ENCODE measurements around the gene TBC1D26.
"Not testable (repeated sequence)": the region's sequence is repeated elsewhere in the genome, so short reads cannot be mapped to it uniquely, and the experiment has no call there.

TBC1D26 gene

DNA sequence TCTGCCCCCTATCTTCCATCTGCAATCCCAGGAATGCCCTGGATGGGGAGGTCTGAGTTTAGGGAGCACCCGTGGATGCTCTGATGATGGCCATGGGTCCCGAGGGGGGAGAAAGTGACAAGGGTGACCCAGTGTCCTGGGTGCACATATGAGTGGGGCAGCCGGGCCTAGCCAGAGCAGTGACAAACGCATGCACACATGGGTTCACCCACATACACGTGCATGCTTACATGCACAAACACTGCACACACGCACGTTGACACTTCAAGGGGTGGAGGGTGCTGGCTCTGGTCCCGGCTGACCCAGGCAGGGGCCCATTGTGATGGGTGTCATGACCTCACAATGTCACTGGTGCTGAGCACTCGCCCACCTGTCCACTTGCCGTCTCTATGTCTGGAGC, at the start of gene TBC1D26:
TBC1D26 (plus strand) TSS at position 384 of the 400 bp plus-strand sequence. CDS start 3,066 bp downstream, outside the sequence.
- DNase-seq (ENCODE audit: low read depth in 2 of 2) = not testable (repeated sequence)

DNA sequence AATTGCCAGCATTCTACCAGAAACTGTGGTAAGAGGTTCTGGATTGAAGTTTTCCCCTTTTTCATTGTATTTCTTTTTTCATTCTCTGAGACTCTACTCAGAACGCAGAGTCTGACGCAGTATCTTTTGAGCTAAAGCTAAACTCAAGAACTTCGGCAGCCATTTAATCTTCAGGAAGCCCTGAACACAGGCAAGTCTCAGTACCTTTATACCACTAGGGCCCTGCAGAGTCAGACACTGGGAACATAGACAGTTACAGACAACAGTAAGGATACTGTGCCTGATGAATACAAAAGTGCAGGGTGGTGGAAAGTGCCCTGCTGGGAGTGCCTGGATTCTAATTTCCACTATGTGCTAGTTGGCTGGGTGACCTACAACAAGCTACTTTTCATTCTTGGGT, 48.9 kb upstream of the TBC1D26 start:
- DNase-seq (ENCODE audit: low read depth in 2 of 2) = not testable (repeated sequence)

DNA sequence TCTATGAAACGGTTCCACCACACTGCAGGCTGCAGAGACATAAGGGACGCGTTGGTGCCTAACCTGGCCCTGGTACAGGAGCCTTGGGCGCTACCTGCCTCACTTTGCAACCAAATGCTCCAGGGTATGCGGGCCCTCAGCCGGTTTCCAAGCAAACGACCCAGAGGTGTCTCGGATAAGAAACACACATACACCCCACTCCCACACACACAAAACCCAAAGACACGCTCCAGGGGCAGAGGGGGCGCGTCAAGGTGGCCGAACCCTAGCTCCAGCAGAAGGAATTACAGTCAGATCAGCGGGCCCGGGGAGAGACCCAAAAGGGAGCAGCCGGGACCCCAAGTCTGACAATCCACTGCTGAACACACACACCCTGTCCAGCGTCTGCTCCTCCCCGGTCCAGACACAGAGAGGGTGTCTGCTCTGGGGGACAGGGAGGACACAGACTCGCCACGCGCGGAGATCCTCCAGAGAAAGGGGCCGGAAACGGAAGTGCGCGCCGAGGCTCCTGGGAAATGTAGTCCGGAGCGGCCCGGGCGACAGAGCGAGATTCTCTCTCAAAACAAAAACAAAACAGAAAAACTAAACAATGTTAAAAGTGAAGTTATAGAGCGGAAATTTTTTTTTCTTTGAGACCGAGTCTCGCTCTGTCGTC, 48.1 kb upstream of the TBC1D26 start, which contains the start of gene TRIM16:
TRIM16 (minus strand) TSS at position 488 of the 655 bp plus-strand sequence. CDS start 32,702 bp downstream, outside the sequence.
- DNase-seq (ENCODE audit: low read depth in 2 of 2) = peak; percentile 59

DNA sequence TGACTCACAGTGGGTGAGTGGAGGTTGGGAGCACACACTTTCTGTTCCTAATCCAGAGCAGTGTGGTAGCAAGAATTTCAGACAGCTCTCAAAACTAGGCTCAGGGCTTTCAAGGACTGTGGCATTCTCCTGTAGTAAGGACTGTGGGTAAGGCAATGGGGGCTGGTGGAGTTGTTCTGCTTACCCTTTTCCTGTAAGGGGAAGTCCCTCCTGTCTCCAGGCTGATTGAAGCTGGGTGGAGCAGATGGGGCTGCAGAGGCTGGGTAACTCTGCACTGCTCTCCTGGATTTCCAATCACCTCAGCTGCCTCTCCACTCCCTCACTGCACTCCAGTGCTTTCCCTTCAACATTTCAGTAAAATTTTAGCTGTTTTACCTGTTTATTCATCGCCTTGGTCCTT, 44.6 kb upstream of the TBC1D26 start:
- not testable (repeated sequence) for DNase-seq (ENCODE audit: low read depth in 2 of 2)

DNA sequence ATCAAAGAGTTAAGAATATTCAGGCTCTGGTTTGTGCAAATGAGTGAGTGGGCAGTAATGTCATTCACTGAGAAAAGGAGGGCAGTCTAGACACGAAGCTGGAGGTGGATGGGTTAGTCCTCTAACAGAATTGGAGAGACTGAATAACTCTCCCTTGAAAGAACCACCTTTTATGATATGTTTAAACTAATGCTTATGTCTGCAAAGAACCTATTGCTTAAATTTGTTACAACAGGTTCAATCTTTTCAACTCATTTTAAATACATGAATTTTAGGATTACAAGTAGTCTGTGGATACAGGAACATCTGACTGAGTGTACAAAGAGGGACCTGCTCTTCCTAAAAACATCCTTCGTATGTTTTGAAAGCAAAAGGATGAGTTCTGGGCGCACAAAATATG, 33.1 kb upstream of the TBC1D26 start:
- not testable (repeated sequence) for DNase-seq (ENCODE audit: low read depth in 2 of 2)

DNA sequence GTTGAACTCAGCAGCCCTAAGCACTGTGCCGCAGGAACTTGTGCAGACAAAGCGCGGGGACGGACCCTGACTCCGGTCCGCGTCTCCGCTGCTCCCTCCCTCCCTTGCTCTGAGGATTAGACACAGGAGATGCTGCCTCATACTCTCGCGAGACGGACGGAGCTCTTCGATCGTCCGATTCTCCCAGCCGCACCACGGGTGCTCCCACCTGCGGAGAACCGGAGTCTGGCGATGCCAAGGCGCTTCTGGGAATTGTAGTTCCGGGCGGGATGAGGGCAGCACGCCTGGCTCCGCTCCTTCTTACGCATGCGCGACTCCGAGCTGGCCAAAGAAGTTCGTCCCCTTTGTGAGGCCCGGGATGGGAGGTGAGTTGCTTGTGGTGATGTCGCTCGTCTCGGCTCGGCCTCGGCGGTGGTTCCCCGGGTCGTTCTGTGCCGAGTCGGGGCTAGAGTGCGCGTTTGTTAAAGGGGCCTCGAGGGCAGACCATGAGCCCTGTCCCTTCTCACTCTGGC, 32.6 kb upstream of the TBC1D26 start, which contains the start of gene ZNF286A:
ZNF286A (plus strand) TSS at position 340 of the 512 bp plus-strand sequence. CDS start 578 bp downstream, outside the sequence.
- DNase-seq (ENCODE audit: low read depth in 2 of 2) = peak; percentile 73 to 85

DNA sequence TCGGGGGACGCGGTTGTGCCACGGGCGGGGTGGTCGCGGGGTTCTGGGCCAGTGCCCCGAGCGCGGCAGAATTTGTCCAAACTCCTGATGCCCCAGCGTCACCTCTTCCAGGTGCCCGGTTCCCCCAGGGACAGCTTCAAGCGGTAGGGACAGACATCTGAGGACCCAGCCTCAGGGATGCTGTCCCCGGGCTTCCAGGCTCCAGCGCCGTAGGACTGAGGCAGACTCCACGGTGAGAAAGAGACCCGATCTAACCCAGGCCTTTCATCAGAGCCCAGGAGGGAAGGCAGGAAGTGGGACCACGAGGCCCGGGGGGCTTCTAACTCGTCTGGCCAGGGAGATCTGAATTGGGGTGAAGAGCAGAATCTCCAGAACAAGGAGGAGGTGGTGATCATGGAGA, 32.1 kb upstream of the TBC1D26 start:
- not testable (repeated sequence) for DNase-seq (ENCODE audit: low read depth in 2 of 2)

DNA sequence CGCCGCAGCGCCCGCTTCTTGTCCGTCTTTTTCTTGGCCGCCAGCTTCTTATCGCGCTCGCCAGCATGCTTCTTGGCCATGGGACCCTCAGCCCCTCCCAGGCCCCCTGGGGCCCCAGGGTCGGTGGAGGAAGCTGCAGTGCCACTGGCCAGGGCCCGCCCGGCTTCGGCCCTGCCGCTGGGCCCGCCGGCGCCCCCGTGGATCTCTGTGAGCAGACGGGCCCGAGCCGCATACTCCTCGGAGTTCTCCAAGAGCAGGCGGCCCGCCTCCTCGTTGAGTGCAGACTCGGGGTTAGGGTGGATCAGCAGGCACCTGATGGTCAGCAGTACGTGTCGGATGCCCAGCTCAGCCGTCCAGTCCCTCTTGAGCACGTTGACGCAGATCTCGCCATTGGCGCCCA, 27.8 kb upstream of the TBC1D26 start:
- not testable (repeated sequence) for DNase-seq (ENCODE audit: low read depth in 2 of 2)

DNA sequence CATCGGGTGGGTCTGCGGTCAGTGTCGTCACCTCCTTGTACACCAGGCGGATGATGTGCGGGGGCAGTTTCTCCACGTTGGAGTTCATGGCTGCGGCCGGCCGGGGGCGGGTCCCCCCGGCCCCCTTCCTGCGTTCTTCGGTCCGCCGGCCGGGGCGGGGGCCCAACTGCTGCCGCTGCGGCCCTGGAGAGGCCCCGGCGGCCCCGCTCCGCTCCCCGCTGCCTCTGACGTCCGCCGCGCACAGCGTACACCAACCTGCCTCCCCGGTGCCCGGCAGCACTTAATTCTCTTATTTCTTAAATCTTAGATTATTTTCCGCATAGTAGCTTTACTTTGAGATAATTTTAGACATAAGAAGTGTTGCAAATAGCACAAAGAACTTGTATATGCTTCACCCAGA, 27.3 kb upstream of the TBC1D26 start:
- not testable (repeated sequence) for DNase-seq (ENCODE audit: low read depth in 2 of 2)

DNA sequence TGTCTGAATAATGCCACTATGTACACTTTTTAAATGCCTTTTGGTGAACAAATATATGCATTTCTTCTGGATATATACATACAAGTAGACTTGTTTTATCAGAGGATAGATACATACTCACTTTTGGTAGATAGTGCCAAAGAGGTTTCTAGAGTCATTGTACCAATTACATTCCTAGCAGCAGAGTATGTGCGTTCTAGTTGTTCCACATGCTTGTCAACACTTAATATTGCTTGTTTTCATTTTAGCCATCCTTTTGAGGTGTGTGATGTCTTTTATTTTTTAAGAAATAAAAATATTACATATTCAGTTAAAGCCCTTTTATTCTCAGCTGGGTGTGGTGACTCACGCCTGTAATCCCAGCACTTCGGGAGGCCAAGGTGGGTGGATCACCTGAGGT, 23.2 kb upstream of the TBC1D26 start:
- DNase-seq (ENCODE audit: low read depth in 2 of 2) = not testable (repeated sequence)

DNA sequence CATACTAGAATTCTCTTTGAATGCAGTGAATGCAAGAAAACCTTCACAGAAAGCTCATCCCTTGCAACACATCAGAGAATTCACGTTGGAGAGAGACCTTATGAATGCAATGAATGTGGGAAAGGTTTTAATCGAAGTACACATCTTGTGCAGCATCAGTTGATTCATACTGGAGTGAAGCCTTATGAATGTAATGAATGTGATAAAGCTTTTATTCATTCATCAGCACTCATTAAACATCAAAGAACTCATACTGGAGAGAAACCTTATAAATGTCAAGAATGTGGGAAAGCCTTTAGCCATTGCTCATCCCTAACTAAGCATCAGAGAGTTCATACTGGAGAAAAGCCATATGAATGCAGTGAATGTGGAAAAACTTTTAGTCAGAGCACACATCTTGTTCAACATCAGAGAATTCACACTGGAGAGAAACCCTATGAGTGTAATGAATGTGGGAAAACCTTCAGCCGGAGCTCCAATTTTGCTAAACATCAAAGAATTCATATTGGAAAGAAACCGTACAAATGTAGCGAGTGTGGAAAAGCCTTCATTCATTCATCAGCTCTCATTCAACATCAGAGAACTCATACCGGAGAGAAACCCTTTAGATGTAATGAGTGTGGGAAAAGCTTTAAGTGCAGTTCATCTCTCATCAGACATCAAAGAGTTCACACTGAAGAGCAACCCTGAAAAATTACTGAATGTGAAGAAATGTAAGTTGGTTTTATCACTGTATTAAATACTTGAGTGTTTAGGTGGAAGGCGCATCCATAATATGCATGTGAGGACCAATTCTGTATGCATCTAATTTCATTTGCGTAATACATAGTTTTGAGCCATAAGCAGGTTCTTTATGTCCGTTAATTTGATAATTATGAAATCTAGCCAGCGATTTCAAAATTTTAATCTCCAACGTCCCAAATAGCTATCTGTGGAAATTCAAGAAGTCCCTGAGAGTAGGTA, 15.2 kb upstream of the TBC1D26 start:
- DNase-seq (ENCODE audit: low read depth in 2 of 2) = not testable (repeated sequence)

DNA sequence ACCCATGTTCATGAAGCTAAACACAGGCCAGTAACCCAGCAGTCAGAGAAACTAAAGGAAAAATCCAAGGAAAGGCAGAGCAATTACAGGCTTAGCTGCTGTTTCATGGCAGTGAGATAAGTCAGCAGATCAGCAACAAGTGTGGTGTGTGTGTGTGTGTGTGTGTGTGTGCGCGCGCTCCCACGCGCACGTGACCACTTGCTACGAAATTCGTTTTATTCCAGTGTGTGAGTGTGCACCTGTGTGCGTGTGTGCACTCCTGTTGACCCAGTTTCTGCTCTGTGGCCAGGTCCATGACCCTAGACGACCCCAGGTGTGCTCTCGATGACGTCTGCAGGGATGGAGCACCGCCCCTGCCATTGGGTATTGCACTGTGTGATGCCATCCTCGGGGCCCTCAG, 1.5 kb upstream of the TBC1D26 start:
- DNase-seq (ENCODE audit: low read depth in 2 of 2) = not testable (repeated sequence)

DNA sequence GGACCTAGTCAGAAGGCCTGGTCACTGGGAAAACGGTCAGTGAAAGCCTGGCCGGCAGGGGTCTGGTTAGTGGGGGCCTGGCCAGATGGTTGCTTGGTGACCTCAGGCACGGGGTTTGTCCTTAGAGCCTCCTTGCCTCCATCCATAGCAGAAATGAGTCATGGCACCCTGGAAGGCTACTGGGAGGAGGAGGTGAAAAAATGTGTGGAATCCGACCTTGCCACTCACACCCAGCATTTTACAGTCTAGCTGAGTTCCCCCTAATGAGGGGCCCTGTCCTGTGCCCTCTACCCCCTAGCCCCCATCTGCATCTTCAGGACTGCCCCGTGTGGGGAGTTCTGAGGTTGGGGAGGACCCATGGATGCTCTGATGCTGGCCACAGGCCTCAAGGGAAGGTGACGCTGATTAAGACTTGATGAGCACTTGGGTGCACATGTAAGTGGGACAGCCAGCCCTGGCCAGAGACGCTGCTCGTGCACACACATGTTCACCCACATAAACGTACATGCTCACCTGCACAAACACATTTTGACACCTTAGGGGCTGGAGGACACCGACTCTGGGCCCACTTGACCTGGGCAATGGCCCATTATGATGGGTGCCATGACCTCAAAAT, 1.2 kb downstream of the TBC1D26 start:
- not testable (repeated sequence) for DNase-seq (ENCODE audit: low read depth in 2 of 2)

DNA sequence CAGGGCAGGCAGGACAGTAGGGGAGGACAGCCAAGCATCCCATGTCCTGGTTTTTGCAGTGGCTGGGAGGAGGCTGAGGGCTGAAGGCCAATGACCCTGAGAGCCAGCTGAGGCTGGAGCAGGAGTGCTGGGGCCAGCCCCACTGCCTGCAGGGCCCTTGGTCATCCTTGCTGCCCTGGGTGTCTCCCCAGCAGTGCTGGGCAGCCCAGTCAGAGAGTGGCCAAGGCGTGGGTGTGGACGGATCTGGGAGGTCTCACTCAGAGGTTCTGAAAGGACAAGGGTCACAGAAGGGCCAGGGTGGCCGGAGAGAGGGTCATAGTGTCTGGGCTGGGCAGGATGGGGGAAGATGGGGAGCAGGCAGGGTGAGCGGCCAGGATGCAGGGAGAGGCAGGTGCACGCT, 4.5 kb downstream of the TBC1D26 start:
- not testable (repeated sequence) for DNase-seq (ENCODE audit: low read depth in 2 of 2)

DNA sequence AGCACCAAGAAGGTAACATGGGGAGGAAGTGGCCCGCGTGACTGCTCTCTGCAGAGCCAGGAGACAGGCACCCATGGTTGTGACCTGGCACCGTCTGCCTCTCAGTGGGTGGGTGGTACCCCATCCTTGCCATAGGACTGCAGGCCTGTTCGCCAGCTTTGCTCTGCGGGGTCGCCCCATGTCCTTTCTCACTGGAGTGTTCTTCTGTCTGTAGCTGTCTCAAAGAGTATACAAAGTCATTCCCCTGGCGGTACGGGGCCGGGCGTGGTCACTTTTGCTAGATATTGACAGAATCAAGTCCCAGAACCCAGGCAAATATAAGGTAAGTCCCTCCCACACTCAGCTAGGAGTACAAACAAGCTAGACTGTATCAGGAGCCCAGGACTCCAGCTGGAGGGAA, 6.0 kb downstream of the TBC1D26 start:
- DNase-seq (ENCODE audit: low read depth in 2 of 2) = no peak

DNA sequence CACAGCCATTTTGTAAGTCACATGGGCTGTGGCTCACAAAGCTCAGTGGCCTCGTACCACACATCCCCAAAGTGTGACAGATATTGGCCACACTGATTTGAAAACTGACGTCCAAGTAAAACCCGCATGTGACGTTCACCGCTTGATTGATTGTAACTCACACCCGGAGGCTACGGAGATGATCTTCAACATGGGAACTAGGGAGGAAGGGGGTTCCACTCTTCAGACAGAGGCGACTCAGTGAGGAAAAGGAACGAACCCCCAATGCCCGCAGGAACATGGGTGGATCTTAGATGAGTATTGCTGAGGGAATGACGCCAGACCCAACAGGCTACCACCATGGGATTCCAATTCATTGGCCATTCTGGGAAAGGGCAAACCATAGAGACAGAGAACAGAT, 7.2 kb downstream of the TBC1D26 start:
- not testable (repeated sequence) for DNase-seq (ENCODE audit: low read depth in 2 of 2)

DNA sequence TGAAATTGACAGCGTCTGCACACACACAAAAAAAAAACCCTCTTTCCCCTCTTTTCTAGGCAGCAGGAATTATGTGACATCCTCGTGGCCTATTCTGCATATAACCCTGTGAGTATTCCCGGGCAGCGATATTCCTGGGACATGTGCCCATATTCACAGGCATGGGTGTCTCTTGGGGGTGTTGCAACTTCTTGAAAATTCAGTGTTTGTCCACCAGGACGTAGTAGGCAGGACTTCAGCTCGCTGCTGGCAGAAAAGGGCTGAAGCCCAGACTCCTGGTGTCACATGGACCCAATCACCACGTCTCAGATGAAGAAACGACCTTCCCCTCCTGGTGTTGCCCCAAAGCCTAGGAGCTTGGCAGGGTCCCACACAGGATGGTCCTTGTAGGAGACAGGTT, 8.0 kb downstream of the TBC1D26 start:
- DNase-seq (ENCODE audit: low read depth in 2 of 2) = not testable (repeated sequence)

DNA sequence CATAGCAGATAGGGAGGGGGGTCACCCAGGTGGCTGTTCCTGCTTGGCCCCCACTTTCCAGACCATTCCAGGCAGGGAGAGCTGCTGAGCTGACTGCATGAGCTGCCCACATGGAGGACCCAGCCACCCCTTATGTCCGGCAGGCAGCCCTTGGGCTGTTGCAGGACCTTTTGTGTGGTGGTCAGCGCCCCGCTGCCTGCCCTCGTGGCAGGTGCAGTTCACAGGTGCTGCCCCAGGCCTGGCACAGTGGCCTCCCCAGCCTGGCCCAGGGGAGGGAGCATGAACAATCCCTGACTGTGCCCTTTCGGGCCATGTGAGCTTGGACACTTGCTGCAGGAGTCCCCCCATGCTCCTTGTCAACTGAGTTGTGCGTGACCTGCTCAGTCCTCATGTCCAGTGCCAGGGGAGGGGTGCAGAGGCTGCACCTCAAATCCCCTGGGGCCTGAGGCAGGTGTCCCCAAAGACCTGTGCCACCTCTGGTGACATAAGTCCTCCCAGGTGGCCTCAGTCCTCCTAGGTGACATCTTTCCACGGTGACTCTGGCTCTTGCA, 8.6 kb downstream of the TBC1D26 start:
- no peak for DNase-seq (ENCODE audit: low read depth in 2 of 2)

DNA sequence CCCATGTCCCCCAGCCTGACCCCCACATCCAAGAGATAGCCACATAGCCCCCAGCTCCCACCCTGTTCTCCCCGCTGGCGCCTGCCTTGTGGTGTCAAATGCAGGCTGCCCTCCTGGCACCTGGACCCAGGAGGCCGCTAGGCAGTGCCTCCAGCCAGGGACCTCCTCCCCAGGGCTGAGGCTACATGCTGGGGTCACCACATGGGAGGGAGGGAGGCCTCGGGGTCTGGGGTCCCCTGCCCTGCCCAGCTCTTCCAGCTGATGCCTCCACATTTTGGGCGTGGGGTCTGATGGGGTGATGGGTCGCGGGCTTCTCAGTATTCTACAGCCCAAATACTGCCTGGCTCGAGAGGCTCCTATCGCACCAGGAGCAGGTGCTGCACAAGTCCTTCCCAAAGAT, 9.5 kb downstream of the TBC1D26 start:
- DNase-seq (ENCODE audit: low read depth in 2 of 2) = no peak

DNA sequence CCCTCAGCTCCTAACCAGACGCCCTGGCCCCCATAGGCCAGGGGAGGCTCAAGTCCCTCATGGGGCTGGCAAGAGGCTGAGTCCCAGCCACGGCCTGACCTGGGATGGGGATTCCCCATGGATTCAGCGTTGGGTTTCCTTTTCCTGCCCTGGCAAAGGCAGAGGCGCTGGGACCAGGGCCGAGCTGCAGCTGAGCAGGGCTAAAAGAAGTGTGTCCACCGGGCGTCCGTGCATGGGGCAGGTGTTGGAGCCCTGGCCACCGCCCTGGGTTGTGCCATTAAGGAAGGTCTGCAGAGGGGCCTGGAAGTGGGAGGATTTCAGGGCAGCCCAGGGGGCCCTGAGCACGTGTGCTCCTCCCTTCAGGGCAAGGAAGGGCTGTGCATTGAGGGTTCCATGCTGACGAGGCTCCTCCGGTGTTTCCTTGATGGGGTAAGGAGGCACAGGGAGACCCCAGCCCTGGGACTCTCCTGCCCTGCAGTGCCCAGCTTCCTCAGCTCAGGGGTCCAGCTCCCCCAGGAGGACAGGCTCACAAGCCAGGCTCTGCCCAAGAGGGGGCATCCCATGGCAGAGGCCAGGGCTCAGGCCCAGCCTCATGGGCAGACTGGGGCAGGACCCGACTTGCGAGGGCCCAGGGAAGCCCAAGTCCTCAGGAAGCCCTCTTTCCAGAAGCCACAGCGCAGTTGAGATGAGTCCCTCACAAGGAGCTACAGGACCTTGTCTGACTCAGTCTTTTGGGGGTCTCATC, 10.1 kb downstream of the TBC1D26 start:
- DNase-seq (ENCODE audit: low read depth in 2 of 2) = no peak

DNA sequence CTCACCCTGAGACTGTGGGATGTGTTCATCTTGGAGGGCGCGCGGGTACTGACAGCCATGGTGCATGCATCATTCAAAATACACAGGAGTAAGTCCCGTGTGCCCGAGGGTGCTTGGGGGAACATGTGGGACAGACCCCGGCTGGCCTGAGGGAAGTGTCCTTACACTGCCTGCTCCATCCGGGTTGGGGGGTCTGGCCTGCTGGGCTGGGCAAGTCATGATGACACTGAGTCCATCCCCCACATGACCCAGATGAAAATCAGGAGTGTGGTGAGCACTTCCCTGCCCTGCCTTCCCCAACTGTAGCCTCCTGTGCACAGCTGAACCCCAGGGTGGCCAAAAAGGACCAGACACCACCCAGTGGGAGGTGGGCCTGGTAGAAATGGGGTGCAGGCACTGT, 10.8 kb downstream of the TBC1D26 start:
- DNase-seq (ENCODE audit: low read depth in 2 of 2) = no peak

Data from stimulated activated CD8-positive, alpha-beta memory T cell treated with anti-CD3 and anti-CD28 coated beads, Interleukin-7, amount 100 ng/mL, for 1 hour (primary cell).